Mucosa of stomach (tissue), 1 donor: Measurements from ENCODE around the gene TMEM131L.
"Not testable (repeated sequence)": the region's sequence is repeated elsewhere in the genome, so short reads cannot be mapped to it uniquely, and the experiment has no call there.

Experiments
- H3K27me3 ChIP-seq: one replicate; pipeline ENCODE4 v1.7.0; 2013; ENCODE audit warnings: mild to moderate bottlenecking, low read length; ENCODE audit not compliant: control insufficient read depth, insufficient read depth
- H3K36me3 ChIP-seq: one replicate; pipeline ENCODE4 v1.7.0; 2013; ENCODE audit warnings: low read length; ENCODE audit not compliant: control insufficient read depth, insufficient read depth
- H3K4me1 ChIP-seq: one replicate; pipeline ENCODE4 v1.7.0; 2013; ENCODE audit warnings: mild to moderate bottlenecking, low read length; ENCODE audit not compliant: control insufficient read depth, insufficient read depth
- H3K4me3 ChIP-seq: one replicate; pipeline ENCODE4 v1.7.0; 2013; ENCODE audit warnings: low read length
- H3K9ac ChIP-seq: one replicate; pipeline ENCODE4 v1.7.0; 2013; ENCODE audit warnings: mild to moderate bottlenecking, low read length, moderate library complexity
- H3K9me3 ChIP-seq: one replicate; pipeline ENCODE4 v1.7.0; 2013; ENCODE audit warnings: mild to moderate bottlenecking, low read length, moderate library complexity; ENCODE audit not compliant: control insufficient read depth
- donor health status: Pancreatic carcinoma.

TMEM131L gene

GRCh38 chr4:153655002-153655541 lies 188.9 kb downstream of the TMEM131L start:
- no peaks in the 10 kb centered on the region for H3K4me1 ChIP-seq
- H3K36me3 ChIP-seq = no peaks in the 10 kb centered on the region
- no peak overlapping the region for H3K4me3 ChIP-seq
- no peaks in the 10 kb centered on the region for H3K9me3 ChIP-seq
- H3K9ac ChIP-seq = no peak overlapping the region
- no peaks in the 10 kb centered on the region for H3K27me3 ChIP-seq

GRCh38 chr4:153655928-153656327 lies 189.8 kb downstream of the TMEM131L start:
- Histone ChIP-seq H3K4me1 (no peaks in the 10 kb centered on the region), H3K9ac (no peak overlapping the region), H3K9me3 (no peaks in the 10 kb centered on the region), H3K36me3 (no peaks in the 10 kb centered on the region), H3K27me3 (no peaks in the 10 kb centered on the region), H3K4me3 (no peak overlapping the region)

GRCh38 chr4:153661215-153661822 lies 195.2 kb downstream of the TMEM131L start:
- Histone ChIP-seq H3K4me1 (no peaks in the 10 kb centered on the region), H3K4me3 (no peak overlapping the region), H3K27me3 (no peaks in the 10 kb centered on the region), H3K9ac (no peak overlapping the region), H3K36me3 (no peaks in the 10 kb centered on the region), H3K9me3 (no peaks in the 10 kb centered on the region)

- Histone ChIP-seq H3K9me3 (no peaks in the 10 kb centered on the region), H3K36me3 (no peaks in the 10 kb centered on the region), H3K27me3 (no peaks in the 10 kb centered on the region), H3K9ac (no peak overlapping the region), H3K4me1 (no peaks in the 10 kb centered on the region), H3K4me3 (no peak overlapping the region)
Observed at GRCh38 chr4:153661908-153662307, 195.7 kb downstream of the TMEM131L start.

GRCh38 chr4:153663667-153664066 lies 197.5 kb downstream of the TMEM131L start:
- Histone ChIP-seq H3K4me1 (no peaks in the 10 kb centered on the region), H3K4me3 (no peak overlapping the region), H3K27me3 (no peaks in the 10 kb centered on the region), H3K9me3 (no peaks in the 10 kb centered on the region), H3K9ac (no peak overlapping the region), H3K36me3 (no peaks in the 10 kb centered on the region)

GRCh38 chr4:153666505-153666904 lies 200.3 kb downstream of the TMEM131L start:
- H3K9ac ChIP-seq, H3K4me3 ChIP-seq, H3K27me3 ChIP-seq, H3K9me3 ChIP-seq, H3K36me3 ChIP-seq, H3K4me1 ChIP-seq: not testable (repeated sequence)

- no peak overlapping the region for H3K9ac ChIP-seq
- H3K9me3 ChIP-seq = no peaks in the 10 kb centered on the region
- H3K4me3 ChIP-seq = no peak overlapping the region
- no peaks in the 10 kb centered on the region for H3K36me3 ChIP-seq
- H3K27me3 ChIP-seq = no peaks in the 10 kb centered on the region
- no peaks in the 10 kb centered on the region for H3K4me1 ChIP-seq
Observed at GRCh38 chr4:153668647-153669046, 202.5 kb downstream of the TMEM131L start.

- Histone ChIP-seq H3K27me3 (no peaks in the 10 kb centered on the region), H3K9me3 (no peaks in the 10 kb centered on the region), H3K9ac (no peak overlapping the region), H3K4me3 (no peak overlapping the region), H3K36me3 (no peaks in the 10 kb centered on the region), H3K4me1 (no peaks in the 10 kb centered on the region)
Observed at GRCh38 chr4:153669838-153670237, 203.7 kb downstream of the TMEM131L start.

- no peaks in the 10 kb centered on the region for H3K36me3 ChIP-seq
Observed at GRCh38 chr4:153676486-153676885, 210.3 kb downstream of the TMEM131L start.

GRCh38 chr4:153676984-153677383 lies 210.8 kb downstream of the TMEM131L start:
- Histone ChIP-seq H3K27me3 (no peaks in the 10 kb centered on the region), H3K9me3 (no peaks in the 10 kb centered on the region), H3K9ac (no peak overlapping the region)

More at GRCh38 chr4:153676486-153676885, 210.3 kb downstream of the TMEM131L start:
- Histone ChIP-seq H3K4me3 (no peak overlapping the region), H3K27me3 (no peaks in the 10 kb centered on the region), H3K4me1 (no peaks in the 10 kb centered on the region), H3K9me3 (no peaks in the 10 kb centered on the region), H3K9ac (no peak overlapping the region)

GRCh38 chr4:153679486-153679885 lies 213.3 kb downstream of the TMEM131L start:
- Histone ChIP-seq H3K9ac (no peak overlapping the region), H3K36me3 (no peaks in the 10 kb centered on the region), H3K27me3 (peaks cover 10% of the 10 kb centered on the region), H3K9me3 (no peaks in the 10 kb centered on the region), H3K4me1 (no peaks in the 10 kb centered on the region), H3K4me3 (no peak overlapping the region)

More at GRCh38 chr4:153676984-153677383, 210.8 kb downstream of the TMEM131L start:
- H3K4me1 ChIP-seq = no peaks in the 10 kb centered on the region
- H3K4me3 ChIP-seq = no peak overlapping the region
- no peaks in the 10 kb centered on the region for H3K36me3 ChIP-seq

GRCh38 chr4:153683763-153684181 lies 217.6 kb downstream of the TMEM131L start:
- H3K9ac ChIP-seq = peak overlapping the region; percentile 62

More at GRCh38 chr4:153683763-153684181, 217.6 kb downstream of the TMEM131L start:
- no peaks in the 10 kb centered on the region for H3K4me1 ChIP-seq
- no peaks in the 10 kb centered on the region for H3K9me3 ChIP-seq
- H3K36me3 ChIP-seq = no peaks in the 10 kb centered on the region
- H3K4me3 ChIP-seq = no peak overlapping the region
- peaks cover 19% of the 10 kb centered on the region for H3K27me3 ChIP-seq
